Duodenal mucosa (tissue), 2 donors: Measurements from ENCODE around the gene GLO1.
A peak's percentile ranks its signal among the peaks of the same experiment; 100 is the strongest.

Source experiments
- H3K27ac ChIP-seq: one replicate; pipeline ENCODE4 v1.7.0; 2013; ENCODE audit warnings: low read depth, low read length
- H3K27me3 ChIP-seq, 2 donors: one replicate each; pipeline ENCODE4 v1.7.0; 2013; ENCODE audit warnings: low read length in 2 of 2, control low read depth in 1 of 2; ENCODE audit not compliant: insufficient read depth in 2 of 2, control insufficient read depth in 1 of 2
- H3K36me3 ChIP-seq, 2 donors: one replicate each; pipeline ENCODE4 v1.7.0; 2013; ENCODE audit warnings: low read length in 2 of 2, control low read depth in 1 of 2; ENCODE audit not compliant: insufficient read depth in 2 of 2, control insufficient read depth in 1 of 2
- H3K4me1 ChIP-seq, 2 donors: one replicate each; pipeline ENCODE4 v1.7.0; 2013; ENCODE audit warnings: low read length in 2 of 2, control low read depth in 1 of 2; ENCODE audit not compliant: insufficient read depth in 2 of 2, control insufficient read depth in 1 of 2
- H3K4me3 ChIP-seq, 2 donors: one replicate each; pipeline ENCODE4 v1.7.0; 2013; ENCODE audit warnings: low read length in 2 of 2, low read depth in 1 of 2
- H3K9ac ChIP-seq, 2 donors: one replicate each; pipeline ENCODE4 v1.7.0; 2013; ENCODE audit warnings: low read length in 2 of 2, low read depth in 1 of 2
- H3K9me3 ChIP-seq, 2 donors: one replicate each; pipeline ENCODE4 v1.7.0; 2013; ENCODE audit warnings: low read length in 2 of 2, control low read depth in 1 of 2; ENCODE audit not compliant: control insufficient read depth in 1 of 2

Gene GLO1

DNA sequence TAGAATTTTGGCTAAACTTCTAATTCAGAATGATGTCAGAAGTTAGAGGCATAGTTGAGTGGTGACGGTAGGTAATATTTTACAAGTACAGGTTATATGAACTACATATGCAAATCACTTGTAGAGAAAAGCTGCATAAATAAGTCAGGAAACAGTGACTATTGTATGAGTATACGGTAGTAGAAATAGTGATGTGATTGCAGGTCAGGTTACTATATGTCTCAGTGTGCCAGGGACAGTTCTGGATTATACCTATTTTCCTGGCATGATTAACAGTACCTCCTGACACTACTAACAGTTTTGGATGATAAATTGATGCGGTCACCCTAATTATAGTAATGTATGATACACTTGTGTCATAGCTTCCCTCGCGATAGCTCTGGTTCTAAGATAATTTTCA lies 21.4 kb upstream of the GLO1 start:
- H3K27ac ChIP-seq = no peak overlapping the region
- H3K27me3 ChIP-seq = no peaks in the 10 kb centered on the region
- H3K36me3 ChIP-seq = no peaks in the 10 kb centered on the region

DNA sequence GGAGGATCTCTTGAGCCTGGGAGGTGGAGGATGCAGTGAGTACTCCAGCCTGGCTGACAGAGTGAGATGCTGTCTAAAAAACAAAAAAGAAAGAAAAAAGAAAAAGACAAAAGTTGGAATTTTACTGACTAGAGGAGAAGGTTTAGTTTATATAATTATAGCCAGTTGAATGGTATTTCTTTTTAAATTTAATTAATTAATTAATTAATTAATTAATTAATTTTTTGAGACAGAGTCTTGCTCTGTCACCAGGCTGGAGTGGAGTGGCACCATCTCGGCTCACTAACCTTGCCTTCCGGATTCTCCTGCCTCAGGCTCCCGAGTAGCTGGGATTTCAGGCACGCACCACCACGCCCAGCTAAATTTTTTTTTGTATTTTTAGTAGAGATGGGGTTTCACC lies 20.8 kb upstream of the GLO1 start:
- no peak overlapping the region for H3K9ac ChIP-seq
- H3K27me3 ChIP-seq = peaks cover 0 to 2% of the 10 kb centered on the region in 2 donors
- H3K36me3 ChIP-seq = no peaks in the 10 kb centered on the region
- H3K4me1 ChIP-seq = no peaks in the 10 kb centered on the region
- H3K4me3 ChIP-seq = no peak overlapping the region
- no peak overlapping the region for H3K27ac ChIP-seq
- no peaks in the 10 kb centered on the region for H3K9me3 ChIP-seq

More for the DNA sequence above, 21.4 kb upstream of the GLO1 start:
- H3K4me3 ChIP-seq = no peak overlapping the region
- H3K9me3 ChIP-seq = no peaks in the 10 kb centered on the region
- H3K4me1 ChIP-seq = no peaks in the 10 kb centered on the region
- H3K9ac ChIP-seq = no peak overlapping the region

GRCh38 chr6:38722727-38723334 lies 19.9 kb upstream of the GLO1 start:
- Histone ChIP-seq H3K27me3 (peaks cover 0 to 3% of the 10 kb centered on the region in 2 donors), H3K9ac (no peak overlapping the region), H3K4me1 (no peaks in the 10 kb centered on the region), H3K27ac (no peak overlapping the region), H3K36me3 (no peaks in the 10 kb centered on the region), H3K4me3 (no peak overlapping the region), H3K9me3 (no peaks in the 10 kb centered on the region)

DNA sequence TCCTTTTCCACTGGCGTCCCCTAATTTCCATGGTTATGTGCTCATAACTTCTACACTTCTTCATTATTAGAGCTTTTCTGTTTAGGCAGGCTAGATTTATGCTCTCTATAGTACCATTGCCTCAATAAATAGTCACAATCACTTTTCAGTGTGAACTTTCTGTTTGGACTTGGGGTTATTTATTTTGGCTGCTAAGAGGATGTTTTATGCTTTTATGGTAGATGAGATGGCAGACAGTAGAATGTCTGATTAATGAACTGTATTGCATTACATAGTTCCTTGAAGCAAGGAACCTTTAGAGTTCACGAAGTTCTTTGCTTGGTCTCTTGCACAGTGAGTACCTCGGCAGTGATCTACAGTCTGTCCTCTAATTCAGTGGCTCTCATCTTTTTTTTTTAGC lies 19.1 kb upstream of the GLO1 start:
- Histone ChIP-seq H3K36me3 (no peaks in the 10 kb centered on the region), H3K9me3 (no peaks in the 10 kb centered on the region), H3K27me3 (peaks cover under 1 to 4% of the 10 kb centered on the region in 2 donors), H3K9ac (no peak overlapping the region), H3K4me1 (no peaks in the 10 kb centered on the region), H3K4me3 (no peak overlapping the region), H3K27ac (no peak overlapping the region)

DNA sequence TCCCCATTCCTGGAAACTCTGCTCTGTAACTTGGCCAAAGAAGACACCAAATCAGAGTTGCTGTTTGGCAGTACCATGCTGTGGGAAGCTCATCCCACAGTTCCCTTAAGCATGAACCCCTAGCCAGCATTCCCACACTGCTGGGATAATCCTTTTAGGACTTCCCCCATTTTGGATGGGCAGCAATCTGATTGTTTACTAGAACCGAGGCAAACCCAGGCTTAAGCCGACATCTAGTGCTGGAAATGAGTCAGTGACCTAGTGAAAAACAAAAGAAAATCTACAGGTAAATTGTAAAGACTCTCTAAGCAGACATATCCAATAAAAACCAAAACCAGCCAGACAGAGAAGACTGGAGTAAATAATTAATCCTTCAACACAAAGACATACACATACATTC lies 17.4 kb upstream of the GLO1 start:
- H3K9ac ChIP-seq = no peak overlapping the region
- no peak overlapping the region for H3K27ac ChIP-seq
- H3K27me3 ChIP-seq = peaks cover 10 to 17% of the 10 kb centered on the region in 2 donors
- no peak overlapping the region for H3K4me3 ChIP-seq
- H3K9me3 ChIP-seq = no peaks in the 10 kb centered on the region
- H3K36me3 ChIP-seq = no peaks in the 10 kb centered on the region
- H3K4me1 ChIP-seq = no peaks in the 10 kb centered on the region

GRCh38 chr6:38719358-38719757 lies 16.4 kb upstream of the GLO1 start:
- Histone ChIP-seq H3K4me1 (peaks cover 0 to 7% of the 10 kb centered on the region in 2 donors), H3K27ac (no peak overlapping the region), H3K4me3 (no peak overlapping the region), H3K9me3 (no peaks in the 10 kb centered on the region), H3K9ac (no peak overlapping the region), H3K36me3 (no peaks in the 10 kb centered on the region), H3K27me3 (peaks cover 17 to 25% of the 10 kb centered on the region in 2 donors)

DNA sequence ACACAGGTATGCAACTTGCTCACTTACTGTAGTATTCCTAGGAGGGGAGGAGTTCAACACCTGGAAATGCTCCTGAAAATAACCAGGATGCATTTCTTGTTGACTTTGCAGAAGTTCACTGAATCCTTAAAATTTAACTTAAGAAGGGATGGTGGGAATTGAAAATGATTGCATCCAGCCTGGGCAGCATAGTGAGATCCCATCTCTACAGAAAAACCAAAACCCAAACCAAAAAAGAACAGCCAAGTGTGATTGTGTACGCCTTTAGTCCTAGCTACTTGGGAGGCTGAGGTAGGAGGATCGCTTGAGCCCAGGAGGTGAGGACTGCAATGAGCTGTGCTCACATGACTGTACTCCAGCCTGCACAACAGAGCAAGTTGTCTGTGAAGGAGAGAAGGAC lies 13.9 kb upstream of the GLO1 start:
- H3K27me3 ChIP-seq = peaks cover 26 to 34% of the 10 kb centered on the region in 2 donors
- no peak overlapping the region for H3K9ac ChIP-seq
- H3K4me1 ChIP-seq = peaks cover 0 to 8% of the 10 kb centered on the region in 2 donors
- H3K4me3 ChIP-seq = no peak overlapping the region
- H3K9me3 ChIP-seq = no peaks in the 10 kb centered on the region
- H3K36me3 ChIP-seq = no peaks in the 10 kb centered on the region
- no peak overlapping the region for H3K27ac ChIP-seq

GRCh38 chr6:38715016-38715689 lies 12.2 kb upstream of the GLO1 start, which contains the start of gene DNAH8:
Gene DNAH8, plus strand, starts transcription at chr6:38715311. Its CDS starts 7,499 bp downstream, at chr6:38722810.
- Histone ChIP-seq H3K9me3 (no peaks in the 10 kb centered on the region), H3K4me3 (peak within 1 kb of the TSS; percentile 40 to 46), H3K27me3 (peaks cover 26 to 34% of the 10 kb centered on the region in 2 donors), H3K9ac (peak within 1 kb of the TSS; percentile 6 to 28), H3K36me3 (no peaks in the 10 kb centered on the region), H3K4me1 (peaks cover 0 to 8% of the 10 kb centered on the region in 2 donors), H3K27ac (no peak within 1 kb of the TSS)

GRCh38 chr6:38714239-38715015 lies 11.5 kb upstream of the GLO1 start:
- Histone ChIP-seq H3K36me3 (no peaks in the 10 kb centered on the region), H3K27ac (no peak overlapping the region), H3K4me3 (peak overlapping the region; percentile 40 to 46), H3K27me3 (peaks cover 26 to 34% of the 10 kb centered on the region in 2 donors), H3K4me1 (peaks cover 0 to 8% of the 10 kb centered on the region in 2 donors), H3K9me3 (no peaks in the 10 kb centered on the region), H3K9ac (peak overlapping the region in 1 of 2 donors; percentile 28)

DNA sequence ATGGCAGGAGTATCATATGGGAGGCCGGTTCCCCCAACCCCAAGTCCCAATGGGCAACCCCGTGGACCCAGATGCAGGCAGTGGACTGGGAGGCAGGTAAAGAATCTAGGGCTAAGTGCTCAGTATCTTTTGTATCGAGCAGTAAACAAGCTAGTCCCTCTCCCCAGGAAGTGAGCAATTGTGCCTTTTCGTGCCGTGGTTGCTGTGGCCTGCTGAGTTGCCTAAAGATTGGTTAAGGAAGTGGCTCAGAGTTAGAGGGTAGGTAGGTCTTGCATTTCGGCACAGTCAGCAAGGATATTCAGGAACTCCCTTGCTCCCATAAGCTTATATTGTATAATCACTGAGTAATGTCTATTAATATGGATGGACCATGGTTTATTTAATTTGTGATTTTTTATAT lies 10.9 kb upstream of the GLO1 start:
- H3K9me3 ChIP-seq = no peaks in the 10 kb centered on the region
- H3K4me3 ChIP-seq = no peak overlapping the region
- H3K27me3 ChIP-seq = peaks cover 26 to 32% of the 10 kb centered on the region in 2 donors
- no peaks in the 10 kb centered on the region for H3K36me3 ChIP-seq
- H3K4me1 ChIP-seq = peaks cover 0 to 8% of the 10 kb centered on the region in 2 donors
- no peak overlapping the region for H3K27ac ChIP-seq
- no peak overlapping the region for H3K9ac ChIP-seq
